Measurements from ENCODE around the gene WAPL. TPM values are rescaled to one million over a fixed set of nuclear protein-coding genes. Genes with fewer than 3 reads are reported as not detected.
A peak's percentile ranks its signal among the peaks of the same experiment; 100 is the strongest.

Gene WAPL
- total RNA-seq, 1 donor from 2014 or later, result 29.3 TPM

DNA sequence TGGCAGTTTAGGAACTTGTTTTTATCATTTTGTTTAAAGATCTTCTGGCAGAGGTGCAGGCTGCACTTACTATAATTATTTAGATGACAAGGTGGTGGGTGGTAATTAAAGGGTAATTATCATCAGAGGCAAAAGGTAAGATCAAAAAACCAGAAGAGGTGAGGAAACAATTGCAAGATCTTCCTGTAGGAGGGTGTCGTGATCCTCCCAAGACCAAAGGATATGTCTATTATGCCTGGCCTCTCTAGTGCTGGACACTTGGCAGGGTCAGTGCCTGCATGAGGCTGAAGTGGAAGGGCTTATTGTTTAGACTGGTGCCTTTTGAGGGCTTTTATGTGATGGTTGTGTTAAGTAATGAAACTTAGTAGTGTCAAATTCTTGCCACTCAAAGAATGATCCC, 1.8 kb upstream of the WAPL start:
- Mint-ChIP-seq H3K4me3 (ENCODE audit: unreplicated experiment) (peak overlapping the region; percentile 96), H3K27me3 (ENCODE audit: unreplicated experiment) (no peaks in the 10 kb centered on the region), H3K4me1 (ENCODE audit: unreplicated experiment) (peaks cover 42% of the 10 kb centered on the region), H3K9me3 (ENCODE audit: unreplicated experiment) (no peaks in the 10 kb centered on the region), H3K27ac (ENCODE audit: unreplicated experiment) (no peak overlapping the region), H3K36me3 (ENCODE audit: unreplicated experiment) (no peaks in the 10 kb centered on the region)
- DNase-seq (ENCODE audit: extremely low spot score, unreplicated experiment), result no peak
- TF ChIP-seq, protein P1, sequence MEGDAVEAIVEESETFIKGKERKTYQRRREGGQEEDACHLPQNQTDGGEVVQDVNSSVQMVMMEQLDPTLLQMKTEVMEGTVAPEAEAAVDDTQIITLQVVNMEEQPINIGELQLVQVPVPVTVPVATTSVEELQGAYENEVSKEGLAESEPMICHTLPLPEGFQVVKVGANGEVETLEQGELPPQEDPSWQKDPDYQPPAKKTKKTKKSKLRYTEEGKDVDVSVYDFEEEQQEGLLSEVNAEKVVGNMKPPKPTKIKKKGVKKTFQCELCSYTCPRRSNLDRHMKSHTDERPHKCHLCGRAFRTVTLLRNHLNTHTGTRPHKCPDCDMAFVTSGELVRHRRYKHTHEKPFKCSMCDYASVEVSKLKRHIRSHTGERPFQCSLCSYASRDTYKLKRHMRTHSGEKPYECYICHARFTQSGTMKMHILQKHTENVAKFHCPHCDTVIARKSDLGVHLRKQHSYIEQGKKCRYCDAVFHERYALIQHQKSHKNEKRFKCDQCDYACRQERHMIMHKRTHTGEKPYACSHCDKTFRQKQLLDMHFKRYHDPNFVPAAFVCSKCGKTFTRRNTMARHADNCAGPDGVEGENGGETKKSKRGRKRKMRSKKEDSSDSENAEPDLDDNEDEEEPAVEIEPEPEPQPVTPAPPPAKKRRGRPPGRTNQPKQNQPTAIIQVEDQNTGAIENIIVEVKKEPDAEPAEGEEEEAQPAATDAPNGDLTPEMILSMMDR (IDR thresholded peaks at IDR 0.05), result peak; percentile 31

DNA sequence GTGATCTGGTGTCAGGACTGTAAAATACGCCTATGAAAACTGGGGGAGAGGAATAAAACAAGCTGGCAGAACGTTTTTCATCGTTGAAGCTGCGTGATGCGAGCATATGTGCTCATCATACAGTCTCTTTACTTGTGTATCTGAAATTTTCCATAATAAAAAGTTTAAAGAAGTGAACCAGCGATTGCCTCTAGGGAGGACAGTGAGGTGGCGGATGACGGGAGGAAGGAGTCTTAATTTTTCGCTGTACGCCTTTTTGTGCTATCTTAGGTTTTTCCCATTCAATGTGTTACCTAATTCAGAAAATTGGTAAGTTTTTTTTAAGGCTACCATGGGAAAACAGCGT, 891 bp upstream of the WAPL start:
- Mint-ChIP-seq H3K4me3 (ENCODE audit: unreplicated experiment) (peak overlapping the region; percentile 96), H3K36me3 (ENCODE audit: unreplicated experiment) (peaks cover 7% of the 10 kb centered on the region), H3K27ac (ENCODE audit: unreplicated experiment) (peak overlapping the region; percentile 74), H3K27me3 (ENCODE audit: unreplicated experiment) (no peaks in the 10 kb centered on the region), H3K4me1 (ENCODE audit: unreplicated experiment) (peaks cover 48% of the 10 kb centered on the region), H3K9me3 (ENCODE audit: unreplicated experiment) (no peaks in the 10 kb centered on the region)
- TF ChIP-seq, protein P1 (IDR thresholded peaks at IDR 0.05), result no peak
- no peak for DNase-seq (ENCODE audit: extremely low spot score, unreplicated experiment)

DNA sequence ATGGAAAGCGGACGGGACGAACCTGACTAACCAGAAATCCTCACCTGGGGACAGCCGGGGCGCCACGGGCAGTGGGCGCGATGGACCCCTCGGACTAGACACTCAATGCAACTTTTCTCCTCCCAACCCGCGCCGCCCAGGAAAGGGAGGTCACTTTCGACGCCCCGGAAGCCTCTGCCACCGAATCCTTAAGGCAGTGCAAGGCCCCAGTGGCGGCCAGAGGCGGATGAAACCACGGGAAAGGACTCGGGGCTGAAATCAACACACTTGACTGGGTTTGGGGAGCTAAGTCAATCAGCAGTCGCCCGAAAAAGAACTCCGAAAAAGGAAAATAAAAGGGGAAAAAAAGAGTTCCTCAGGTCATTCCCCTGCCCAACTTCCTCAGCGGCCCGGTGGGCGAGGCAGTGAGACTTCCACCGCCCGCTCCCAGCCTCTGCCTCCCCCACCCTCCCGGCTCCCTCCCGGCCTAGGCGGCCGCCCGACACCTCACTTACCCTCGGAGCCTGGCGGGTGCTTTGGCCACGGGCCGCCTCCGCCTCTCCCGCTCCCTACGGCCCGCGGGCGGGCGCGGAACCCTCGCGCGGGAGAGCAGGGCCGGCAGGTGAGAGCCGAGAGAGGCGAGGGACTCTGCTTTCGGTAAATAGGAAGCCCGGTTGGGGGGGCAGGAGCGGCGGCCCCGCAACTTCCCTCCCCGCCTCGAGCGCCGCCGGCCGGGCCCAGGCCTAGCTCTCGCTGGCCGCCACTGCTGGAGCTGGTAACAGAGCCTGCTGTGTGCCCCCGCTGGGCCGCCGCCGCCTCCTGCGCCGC, 518 bp downstream of the WAPL start:
- Mint-ChIP-seq H3K4me1 (ENCODE audit: unreplicated experiment) (peaks cover 54% of the 10 kb centered on the region), H3K27ac (ENCODE audit: unreplicated experiment) (peak overlapping the region; percentile 94)
- DNase-seq (ENCODE audit: extremely low spot score, unreplicated experiment), result peak; percentile 86

DNA sequence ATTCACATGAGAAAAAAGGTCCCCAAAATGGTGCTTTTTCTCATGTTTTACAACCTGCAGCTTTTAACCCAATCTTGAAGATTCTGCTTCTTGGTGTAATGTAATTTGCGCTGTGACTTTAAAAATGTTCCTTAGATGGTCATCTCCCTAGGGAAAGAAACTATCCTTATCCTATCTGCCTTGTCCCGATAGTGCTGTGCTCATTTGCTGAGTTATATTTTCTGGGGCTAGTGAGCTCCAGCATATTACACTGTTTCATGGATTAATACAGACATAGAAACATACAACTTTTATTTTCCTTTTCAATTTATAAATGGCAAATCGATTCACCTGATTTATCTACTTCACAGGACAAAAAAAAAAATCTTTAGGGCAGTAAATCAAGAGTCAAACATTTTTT, 2.8 kb downstream of the WAPL start:
- DNase-seq (ENCODE audit: extremely low spot score, unreplicated experiment), result no peak
- H3K4me3 Mint-ChIP-seq (ENCODE audit: unreplicated experiment), result peak overlapping the region; percentile 32

More for the DNA sequence above, 518 bp downstream of the WAPL start:
- H3K36me3 Mint-ChIP-seq (ENCODE audit: unreplicated experiment), result peaks cover 15% of the 10 kb centered on the region
- no peaks in the 10 kb centered on the region for H3K27me3 Mint-ChIP-seq (ENCODE audit: unreplicated experiment)
- TF ChIP-seq, protein P1 (IDR thresholded peaks at IDR 0.05), result no peak
- no peaks in the 10 kb centered on the region for H3K9me3 Mint-ChIP-seq (ENCODE audit: unreplicated experiment)
- H3K4me3 Mint-ChIP-seq (ENCODE audit: unreplicated experiment), result peak overlapping the region; percentile 96

DNA sequence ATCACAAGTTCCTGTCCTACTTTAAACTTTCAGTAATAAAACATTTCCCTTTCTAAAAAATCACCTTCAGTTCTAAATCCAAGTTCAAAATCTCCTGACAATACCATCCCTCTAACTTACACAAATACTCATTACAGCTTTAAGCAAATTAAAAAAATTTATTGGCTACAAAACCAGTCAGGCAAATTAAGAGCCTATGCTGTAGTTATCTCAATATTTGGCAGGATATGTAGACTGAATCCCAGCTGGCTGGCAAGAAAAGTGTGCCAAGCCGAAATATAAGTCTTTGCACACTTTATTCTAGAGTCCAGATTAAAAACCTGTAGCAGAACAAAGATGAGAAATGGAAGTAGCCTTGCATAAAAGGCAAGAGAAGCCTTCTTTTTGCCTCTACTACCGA, 9.5 kb downstream of the WAPL start:
- Mint-ChIP-seq H3K4me3 (ENCODE audit: unreplicated experiment) (no peak overlapping the region), H3K27ac (ENCODE audit: unreplicated experiment) (no peak overlapping the region), H3K36me3 (ENCODE audit: unreplicated experiment) (peaks cover 22% of the 10 kb centered on the region), H3K9me3 (ENCODE audit: unreplicated experiment) (no peaks in the 10 kb centered on the region), H3K27me3 (ENCODE audit: unreplicated experiment) (no peaks in the 10 kb centered on the region), H3K4me1 (ENCODE audit: unreplicated experiment) (peaks cover 19% of the 10 kb centered on the region)
- TF ChIP-seq, protein P1 (IDR thresholded peaks at IDR 0.05), result no peak
- DNase-seq (ENCODE audit: extremely low spot score, unreplicated experiment), result no peak

More for the DNA sequence above, 2.8 kb downstream of the WAPL start:
- H3K27ac Mint-ChIP-seq (ENCODE audit: unreplicated experiment), result peak overlapping the region; percentile 23
- peaks cover 25% of the 10 kb centered on the region for H3K36me3 Mint-ChIP-seq (ENCODE audit: unreplicated experiment)
- H3K9me3 Mint-ChIP-seq (ENCODE audit: unreplicated experiment), result no peaks in the 10 kb centered on the region
- H3K27me3 Mint-ChIP-seq (ENCODE audit: unreplicated experiment), result no peaks in the 10 kb centered on the region
- TF ChIP-seq, protein P1 (IDR thresholded peaks at IDR 0.05), result no peak
- H3K4me1 Mint-ChIP-seq (ENCODE audit: unreplicated experiment), result peaks cover 55% of the 10 kb centered on the region
